Liver (tissue), 9 donors: ENCODE data around the gene ABHD18. TPM values are rescaled to one million over a fixed set of nuclear protein-coding genes. Genes with fewer than 3 reads are reported as not detected.

ENCODE experiments used
- DNase-seq: peaks from one replicate; pipeline ENCODE4 v3.0.0-alpha.2; 2017; ENCODE audit warnings: low spot score
- H3K27ac ChIP-seq, 2 donors: one replicate each; pipeline ENCODE4 v1.7.0; 2013; ENCODE audit warnings: inconsistent platforms in 2 of 2, low read length in 2 of 2, control low read depth in 1 of 2, low read depth in 1 of 2, mild to moderate bottlenecking in 1 of 2
- H3K27me3 ChIP-seq, 4 donors: one replicate each; pipeline versions ENCODE4 v1.6.1 to v1.7.0; 2013; ENCODE audit warnings: low read length in 3 of 4, inconsistent platforms in 1 of 4, mild to moderate bottlenecking in 1 of 4, moderate library complexity in 1 of 4; ENCODE audit not compliant: control insufficient read depth in 4 of 4, insufficient read depth in 4 of 4
- H3K36me3 ChIP-seq, 4 donors: one replicate each; pipeline versions ENCODE4 v1.6.1 to v1.7.0; 2013; ENCODE audit warnings: low read length in 3 of 4, mild to moderate bottlenecking in 3 of 4, low read depth in 1 of 4, moderate library complexity in 1 of 4; ENCODE audit not compliant: control insufficient read depth in 4 of 4, insufficient read depth in 3 of 4
- H3K4me1 ChIP-seq, 4 donors: one replicate each; pipeline versions ENCODE4 v1.6.1 to v1.7.0; 2013; ENCODE audit warnings: low read length in 3 of 4, mild to moderate bottlenecking in 3 of 4, moderate library complexity in 1 of 4; ENCODE audit not compliant: control insufficient read depth in 4 of 4, insufficient read depth in 4 of 4
- H3K4me3 ChIP-seq, 3 donors: one replicate each; pipeline versions ENCODE4 v1.6.1 to v1.7.0; 2013; ENCODE audit warnings: low read length in 3 of 3, control low read depth in 1 of 3, low read depth in 1 of 3, mild to moderate bottlenecking in 1 of 3
- H3K9ac ChIP-seq, 2 donors: one replicate each; pipeline ENCODE4 v1.7.0; 2013; ENCODE audit warnings: low read length in 2 of 2, mild to moderate bottlenecking in 2 of 2, moderate library complexity in 2 of 2, control low read depth in 1 of 2, low read depth in 1 of 2
- H3K9me3 ChIP-seq, 4 donors: one replicate each; pipeline versions ENCODE4 v1.6.1 to v1.7.0; 2013; ENCODE audit warnings: low read length in 3 of 4; ENCODE audit not compliant: control insufficient read depth in 4 of 4
- FOXA1 ChIP-seq: IDR thresholded peaks from 2 replicates; pipeline ENCODE4 v1.6.1; 2016; ENCODE audit warnings: antibody characterized with exemption
- GABPA ChIP-seq, 2 donors: IDR thresholded peaks in 1 of 2; conservative IDR thresholded peaks in 1 of 2; 2 replicates each; pipeline ENCODE4 v1.6.1; 2016; ENCODE audit warnings: antibody characterized with exemption in 2 of 2, mild to moderate bottlenecking in 1 of 2, moderate library complexity in 1 of 2
- HNF4A ChIP-seq, 2 donors: conservative IDR thresholded peaks; 2 replicates each; pipeline ENCODE4 v1.6.1; 2016; ENCODE audit warnings: antibody characterized with exemption in 2 of 2, mild to moderate bottlenecking in 2 of 2
- HNF4G ChIP-seq: IDR thresholded peaks from 2 replicates; pipeline ENCODE4 v1.6.1; 2016; ENCODE audit warnings: antibody characterized with exemption
- JUND ChIP-seq, 2 donors: IDR thresholded peaks; 2 replicates each; pipeline ENCODE4 v1.6.1; 2016; ENCODE audit warnings: antibody characterized with exemption in 2 of 2
- RAD21 ChIP-seq, 2 donors: IDR thresholded peaks; 2 replicates each; pipeline ENCODE4 v1.6.1; 2016; ENCODE audit warnings: antibody characterized with exemption in 2 of 2, mild to moderate bottlenecking in 2 of 2
- RXRA ChIP-seq, 2 donors: IDR thresholded peaks; 2 replicates each; pipeline ENCODE4 v1.6.1; 2017 to 2018; ENCODE audit warnings: antibody characterized with exemption in 2 of 2, mild to moderate bottlenecking in 1 of 2
- SP1 ChIP-seq: IDR thresholded peaks from 2 replicates; pipeline ENCODE4 v1.6.1; 2018; ENCODE audit warnings: antibody characterized with exemption, mild to moderate bottlenecking
- TAF1 ChIP-seq: conservative IDR thresholded peaks from 2 replicates; pipeline ENCODE4 v1.6.1; 2016; ENCODE audit warnings: antibody characterized with exemption, mild to moderate bottlenecking
- WGBS: extraction: QIAGEN DNeasy Blood & Tissue Kit; methylation state at CpG from one replicate; pipeline ENCODE4 v1.1.7; 2013; 5-methylcytosine and 5-hydroxymethylcytosine counted together
- polyA plus RNA-seq, 2 donors: library from polyadenylated mRNA; stranded (reverse) in 1 of 2; unstranded in 1 of 2; fragments of 200-250 nt in 1 of 2; fragments of >200 nt in 1 of 2; fragmentation: Nextera tagmentation in 1 of 2; extraction: Ambion mirVana in 1 of 2; gene quantifications; one replicate each; pipeline versions ENCODE4 v1.2.1 to v1.2.3, GENCODE V29; 2013 to 2015
- total RNA-seq, 2 donors: library from RNA; depleted of rRNA; stranded (reverse); fragments of >200 nt; gene quantifications; one replicate each; pipeline ENCODE4 v1.2.3, GENCODE V29; 2014
- TF ChIP-seq, protein P1 (sequence below): IDR thresholded peaks from 2 replicates; pipeline ENCODE4 v1.6.1; 2016; ENCODE audit warnings: antibody characterized with exemption, mild to moderate bottlenecking
- TF ChIP-seq, protein P2 (sequence below): IDR thresholded peaks from 2 replicates; pipeline ENCODE4 v1.6.1; 2016; ENCODE audit warnings: antibody characterized with exemption
- TF ChIP-seq, protein P3 (sequence below): fragments of 150-350 bp; IDR thresholded peaks from 2 replicates; pipeline ENCODE4 v1.5.1; 2017; ENCODE audit warnings: improper control_type of control experiment, low read depth, low read length; ENCODE audit not compliant: missing input control
- TF ChIP-seq, protein P4 (sequence below): IDR thresholded peaks from 2 replicates; pipeline ENCODE4 v1.6.1; 2016; ENCODE audit warnings: antibody characterized with exemption
- donor health status: healthy.
- donor health status: healthy.
- donor health status: healthy.
- donor health status: healthy.
- donor health status: healthy.

ABHD18 gene
- total and polyA plus RNA-seq, 4 donors = 3.9 to 14.1 (median 8.5) TPM

DNA sequence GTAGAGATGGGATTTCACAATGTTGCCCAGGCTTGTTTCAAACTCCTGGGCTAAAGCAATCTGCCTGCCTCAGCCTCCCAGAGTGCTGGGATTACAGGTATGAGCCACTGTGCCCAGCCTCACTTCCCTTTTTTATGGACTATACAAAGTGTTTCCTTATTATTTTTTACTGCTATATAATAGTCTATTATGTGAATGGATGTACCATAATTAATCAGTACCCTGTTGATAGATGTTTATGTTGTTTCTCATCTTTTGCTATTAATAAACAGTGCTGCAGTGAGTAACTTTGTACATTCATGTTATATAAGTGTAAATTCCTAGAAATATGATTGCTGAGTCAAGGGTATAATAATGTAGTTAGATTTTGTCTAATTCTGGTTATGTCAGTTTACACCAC, 60.1 kb downstream of the ABHD18 start:
- Histone ChIP-seq H3K9ac (no peak overlapping the region), H3K4me1 (peaks cover 0 to 1% (median 0%) of the 10 kb centered on the region in 4 donors), H3K27ac (no peak overlapping the region), H3K27me3 (no peaks in the 10 kb centered on the region), H3K4me3 (no peak overlapping the region), H3K9me3 (no peaks in the 10 kb centered on the region), H3K36me3 (peaks cover 6 to 26% (median 17%) of the 10 kb centered on the region in 4 donors)
- no peak for DNase-seq
- TF ChIP-seq SP1 (no peak), JUND (IDR thresholded peaks at IDR 0.05) (no peak), RAD21 (IDR thresholded peaks at IDR 0.05) (no peak), TAF1 (no peak), HNF4A (conservative IDR thresholded peaks at IDR 0.05) (no peak), HNF4G (no peak), FOXA1 (no peak), GABPA (IDR thresholded peaks at IDR 0.05 in 1 of 2, conservative IDR thresholded peaks at IDR 0.05 in 1 of 2) (no peak)
- TF ChIP-seq, protein P1, sequence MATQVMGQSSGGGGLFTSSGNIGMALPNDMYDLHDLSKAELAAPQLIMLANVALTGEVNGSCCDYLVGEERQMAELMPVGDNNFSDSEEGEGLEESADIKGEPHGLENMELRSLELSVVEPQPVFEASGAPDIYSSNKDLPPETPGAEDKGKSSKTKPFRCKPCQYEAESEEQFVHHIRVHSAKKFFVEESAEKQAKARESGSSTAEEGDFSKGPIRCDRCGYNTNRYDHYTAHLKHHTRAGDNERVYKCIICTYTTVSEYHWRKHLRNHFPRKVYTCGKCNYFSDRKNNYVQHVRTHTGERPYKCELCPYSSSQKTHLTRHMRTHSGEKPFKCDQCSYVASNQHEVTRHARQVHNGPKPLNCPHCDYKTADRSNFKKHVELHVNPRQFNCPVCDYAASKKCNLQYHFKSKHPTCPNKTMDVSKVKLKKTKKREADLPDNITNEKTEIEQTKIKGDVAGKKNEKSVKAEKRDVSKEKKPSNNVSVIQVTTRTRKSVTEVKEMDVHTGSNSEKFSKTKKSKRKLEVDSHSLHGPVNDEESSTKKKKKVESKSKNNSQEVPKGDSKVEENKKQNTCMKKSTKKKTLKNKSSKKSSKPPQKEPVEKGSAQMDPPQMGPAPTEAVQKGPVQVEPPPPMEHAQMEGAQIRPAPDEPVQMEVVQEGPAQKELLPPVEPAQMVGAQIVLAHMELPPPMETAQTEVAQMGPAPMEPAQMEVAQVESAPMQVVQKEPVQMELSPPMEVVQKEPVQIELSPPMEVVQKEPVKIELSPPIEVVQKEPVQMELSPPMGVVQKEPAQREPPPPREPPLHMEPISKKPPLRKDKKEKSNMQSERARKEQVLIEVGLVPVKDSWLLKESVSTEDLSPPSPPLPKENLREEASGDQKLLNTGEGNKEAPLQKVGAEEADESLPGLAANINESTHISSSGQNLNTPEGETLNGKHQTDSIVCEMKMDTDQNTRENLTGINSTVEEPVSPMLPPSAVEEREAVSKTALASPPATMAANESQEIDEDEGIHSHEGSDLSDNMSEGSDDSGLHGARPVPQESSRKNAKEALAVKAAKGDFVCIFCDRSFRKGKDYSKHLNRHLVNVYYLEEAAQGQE = no peak
- TF ChIP-seq, protein P2, sequence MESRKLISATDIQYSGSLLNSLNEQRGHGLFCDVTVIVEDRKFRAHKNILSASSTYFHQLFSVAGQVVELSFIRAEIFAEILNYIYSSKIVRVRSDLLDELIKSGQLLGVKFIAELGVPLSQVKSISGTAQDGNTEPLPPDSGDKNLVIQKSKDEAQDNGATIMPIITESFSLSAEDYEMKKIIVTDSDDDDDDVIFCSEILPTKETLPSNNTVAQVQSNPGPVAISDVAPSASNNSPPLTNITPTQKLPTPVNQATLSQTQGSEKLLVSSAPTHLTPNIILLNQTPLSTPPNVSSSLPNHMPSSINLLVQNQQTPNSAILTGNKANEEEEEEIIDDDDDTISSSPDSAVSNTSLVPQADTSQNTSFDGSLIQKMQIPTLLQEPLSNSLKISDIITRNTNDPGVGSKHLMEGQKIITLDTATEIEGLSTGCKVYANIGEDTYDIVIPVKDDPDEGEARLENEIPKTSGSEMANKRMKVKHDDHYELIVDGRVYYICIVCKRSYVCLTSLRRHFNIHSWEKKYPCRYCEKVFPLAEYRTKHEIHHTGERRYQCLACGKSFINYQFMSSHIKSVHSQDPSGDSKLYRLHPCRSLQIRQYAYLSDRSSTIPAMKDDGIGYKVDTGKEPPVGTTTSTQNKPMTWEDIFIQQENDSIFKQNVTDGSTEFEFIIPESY = no peak

DNA sequence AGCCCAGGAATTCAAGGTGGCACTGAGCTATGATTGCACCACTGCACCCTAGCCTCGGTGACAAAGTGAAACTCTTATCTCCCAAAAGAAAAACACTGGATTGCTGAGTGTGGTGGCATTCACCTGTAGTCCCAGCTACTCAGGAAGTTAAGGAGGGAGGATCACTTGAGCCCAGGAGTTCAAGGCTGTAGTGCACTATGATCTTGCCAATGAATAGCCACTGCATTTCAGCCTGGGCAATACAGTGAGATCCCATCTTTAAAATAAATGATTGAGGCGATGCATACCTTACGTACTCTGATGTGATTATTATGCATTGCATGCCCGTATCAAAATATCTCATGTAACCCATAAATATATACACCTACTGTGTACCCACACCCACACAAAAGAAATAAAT, 64.7 kb downstream of the ABHD18 start:
- Histone ChIP-seq H3K27ac (no peak overlapping the region), H3K4me3 (no peak overlapping the region), H3K9me3 (no peaks in the 10 kb centered on the region), H3K27me3 (no peaks in the 10 kb centered on the region), H3K9ac (no peak overlapping the region), H3K4me1 (peaks cover 2 to 19% (median 4%) of the 10 kb centered on the region in 4 donors), H3K36me3 (peaks cover under 1 to 3% (median 2%) of the 10 kb centered on the region in 4 donors)
- TF ChIP-seq FOXA1 = no peak
- no peak for TF ChIP-seq HNF4G
- TF ChIP-seq, protein P3, sequence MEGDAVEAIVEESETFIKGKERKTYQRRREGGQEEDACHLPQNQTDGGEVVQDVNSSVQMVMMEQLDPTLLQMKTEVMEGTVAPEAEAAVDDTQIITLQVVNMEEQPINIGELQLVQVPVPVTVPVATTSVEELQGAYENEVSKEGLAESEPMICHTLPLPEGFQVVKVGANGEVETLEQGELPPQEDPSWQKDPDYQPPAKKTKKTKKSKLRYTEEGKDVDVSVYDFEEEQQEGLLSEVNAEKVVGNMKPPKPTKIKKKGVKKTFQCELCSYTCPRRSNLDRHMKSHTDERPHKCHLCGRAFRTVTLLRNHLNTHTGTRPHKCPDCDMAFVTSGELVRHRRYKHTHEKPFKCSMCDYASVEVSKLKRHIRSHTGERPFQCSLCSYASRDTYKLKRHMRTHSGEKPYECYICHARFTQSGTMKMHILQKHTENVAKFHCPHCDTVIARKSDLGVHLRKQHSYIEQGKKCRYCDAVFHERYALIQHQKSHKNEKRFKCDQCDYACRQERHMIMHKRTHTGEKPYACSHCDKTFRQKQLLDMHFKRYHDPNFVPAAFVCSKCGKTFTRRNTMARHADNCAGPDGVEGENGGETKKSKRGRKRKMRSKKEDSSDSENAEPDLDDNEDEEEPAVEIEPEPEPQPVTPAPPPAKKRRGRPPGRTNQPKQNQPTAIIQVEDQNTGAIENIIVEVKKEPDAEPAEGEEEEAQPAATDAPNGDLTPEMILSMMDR = no peak
- TF ChIP-seq RXRA (IDR thresholded peaks at IDR 0.05) = no peak
- TF ChIP-seq, protein P4, sequence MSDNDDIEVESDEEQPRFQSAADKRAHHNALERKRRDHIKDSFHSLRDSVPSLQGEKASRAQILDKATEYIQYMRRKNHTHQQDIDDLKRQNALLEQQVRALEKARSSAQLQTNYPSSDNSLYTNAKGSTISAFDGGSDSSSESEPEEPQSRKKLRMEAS = no peak
- TF ChIP-seq, protein P2 = no peak
- no peak for TF ChIP-seq JUND (IDR thresholded peaks at IDR 0.05)
- no peak for DNase-seq
- WGBS = 88% methylated on average over 4 of the region's 4 CpGs
